SKM-1 treated with dmso at 0.1 percent for 144 hours (cell line): ENCODE results near the gene RAB43.
"Not testable (repeated sequence)": the region's sequence is repeated elsewhere in the genome, so short reads cannot be mapped to it uniquely, and the experiment has no call there.

Experiments
- DNase-seq: peaks from one replicate; lab custom pipeline; 2025; ENCODE audit not compliant: unreplicated experiment; lab: John Stamatoyannopoulos, UW

RAB43 gene

DNA sequence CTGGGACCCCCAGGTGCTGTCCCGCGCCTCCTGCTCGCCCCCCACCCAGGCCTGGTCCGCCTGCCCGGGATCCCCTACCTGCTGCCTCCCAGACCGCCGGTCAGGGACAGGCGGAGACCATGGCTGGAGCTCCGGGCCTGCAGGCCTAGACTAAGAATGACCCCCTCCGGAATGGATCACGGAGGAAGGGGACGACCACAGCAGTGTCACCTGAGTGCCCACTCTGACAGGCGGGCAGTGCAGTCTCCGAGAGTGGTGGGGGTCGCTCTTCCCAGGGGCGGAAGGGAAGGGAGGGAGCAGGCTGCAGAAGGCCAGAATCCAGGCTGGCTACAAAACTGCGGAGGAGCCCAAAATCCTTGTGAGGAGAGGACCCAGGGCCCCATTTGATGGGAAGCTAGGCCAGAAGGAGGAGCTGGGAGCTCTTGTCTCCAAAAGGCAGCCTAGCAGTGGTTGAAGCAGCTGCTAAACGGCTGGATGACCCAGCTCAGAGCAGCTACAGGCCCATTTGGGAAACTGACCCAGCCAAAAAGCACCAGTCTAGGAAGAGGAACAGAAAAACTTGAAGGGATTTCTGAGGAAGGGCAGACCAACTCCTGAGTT, 908 bp upstream of the RAB43 start:
- no peak for DNase-seq

GRCh38 chr3:129121016-129121791, 400 bp downstream of the RAB43 start:
- DNase-seq = no peak

DNA sequence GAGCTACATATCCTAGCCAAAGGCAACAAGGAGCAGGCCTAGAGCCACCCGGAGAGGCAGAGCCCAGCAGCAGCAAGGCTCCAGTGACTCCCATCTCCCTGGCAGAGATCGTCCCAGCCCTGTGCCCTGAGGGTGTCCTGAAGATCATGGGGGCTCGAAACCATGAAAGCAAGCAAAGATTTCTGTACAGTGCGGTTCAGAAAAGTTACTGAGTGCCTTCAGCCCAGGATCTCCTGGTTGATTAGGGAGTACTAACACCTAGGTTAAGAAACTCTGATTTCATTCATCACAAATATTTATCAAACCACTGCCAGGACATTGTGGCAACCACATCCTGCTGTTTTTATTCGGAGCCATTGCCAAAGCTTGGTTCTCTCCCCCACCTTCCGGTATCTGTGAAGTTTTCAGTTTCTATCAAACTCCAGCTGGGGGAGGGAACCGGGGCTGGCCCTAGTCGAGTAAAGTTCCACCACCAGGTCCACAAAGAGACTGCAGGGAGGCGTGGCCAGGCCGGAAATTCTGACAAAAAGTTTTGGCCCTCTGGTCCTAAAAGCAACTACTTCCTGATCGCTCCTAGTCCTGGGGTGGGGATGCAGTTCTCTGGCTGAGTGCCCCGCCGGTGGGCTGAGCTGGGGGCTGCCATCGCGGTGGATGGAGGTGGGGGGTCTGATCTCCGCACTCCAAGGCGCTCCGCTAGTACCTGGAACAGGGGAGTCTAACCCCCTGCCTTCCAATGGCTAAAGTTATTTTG, 1.2 kb downstream of the RAB43 start:
- peak; percentile 92 for DNase-seq

DNA sequence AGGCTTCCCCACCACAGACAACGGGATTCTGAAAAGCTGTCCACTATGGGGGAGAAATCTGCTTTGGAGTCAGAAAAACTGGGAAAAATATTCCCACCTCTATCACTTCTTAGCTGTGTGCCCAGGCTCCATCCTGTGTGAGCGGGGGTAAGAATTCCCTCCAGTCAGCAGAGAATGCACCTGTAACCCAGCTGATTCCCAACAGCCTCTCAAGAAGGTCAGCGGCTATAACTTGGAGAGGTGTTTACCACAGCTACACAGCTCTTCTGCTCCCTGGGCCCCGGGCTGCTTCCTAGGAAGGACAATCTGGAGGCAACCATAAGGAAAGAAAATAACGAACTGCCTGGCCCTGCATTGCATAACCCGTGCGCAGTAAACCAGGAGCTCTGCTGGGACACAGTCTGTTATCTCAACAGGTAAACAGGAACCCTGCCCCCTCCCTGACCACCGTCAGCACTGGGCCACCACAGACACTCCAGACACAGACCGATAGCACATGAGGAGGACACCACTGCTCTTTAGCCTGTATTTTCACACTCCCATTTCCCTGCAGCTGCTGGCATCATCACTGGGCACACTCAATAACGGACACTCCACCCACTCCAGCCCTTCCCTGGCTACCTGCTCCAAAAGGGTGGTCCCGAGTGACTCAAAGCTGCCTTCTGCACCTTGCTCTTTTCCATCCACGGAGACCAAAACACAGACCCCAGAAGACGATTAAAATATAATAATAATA, 2.1 kb downstream of the RAB43 start:
- no peak for DNase-seq

DNA sequence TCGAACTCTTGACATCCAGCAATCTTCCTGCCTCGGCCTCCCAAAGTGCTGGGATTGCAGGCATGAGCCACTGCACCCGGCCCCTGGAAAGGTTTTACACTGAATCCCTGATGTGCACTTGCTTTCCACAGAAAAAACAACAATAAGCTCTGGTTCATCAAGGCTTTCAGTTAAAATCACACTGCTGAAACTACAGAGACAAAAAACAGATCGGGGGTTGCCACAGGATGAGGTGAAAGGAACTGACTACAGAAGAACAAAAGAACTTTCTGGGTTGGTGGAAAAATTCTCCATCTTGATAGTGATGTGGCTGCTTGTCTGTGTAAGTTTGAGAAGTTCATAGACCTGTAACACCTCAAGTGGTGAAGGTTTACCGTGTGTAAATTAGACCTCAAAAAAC, 2.9 kb downstream of the RAB43 start:
- DNase-seq = no peak

DNA sequence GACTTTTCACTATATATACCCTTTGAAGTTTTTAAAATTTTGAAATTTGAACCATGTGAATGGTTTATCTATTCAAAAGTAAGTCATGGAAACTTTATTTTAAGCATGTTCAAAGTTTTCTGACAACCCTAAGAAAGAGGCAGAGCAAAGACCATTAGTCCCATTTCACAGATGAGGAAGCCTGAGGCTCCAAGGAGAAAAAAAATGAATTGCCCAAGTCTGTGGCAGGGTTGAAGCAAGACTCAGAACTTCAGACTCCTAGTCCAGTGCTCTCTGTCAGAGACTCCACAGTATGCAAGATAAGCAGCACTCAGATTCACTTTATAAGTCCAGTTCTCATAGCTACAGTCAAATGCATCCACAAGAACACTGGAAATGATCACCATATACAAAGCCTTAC, 4.5 kb downstream of the RAB43 start:
- DNase-seq = no peak

DNA sequence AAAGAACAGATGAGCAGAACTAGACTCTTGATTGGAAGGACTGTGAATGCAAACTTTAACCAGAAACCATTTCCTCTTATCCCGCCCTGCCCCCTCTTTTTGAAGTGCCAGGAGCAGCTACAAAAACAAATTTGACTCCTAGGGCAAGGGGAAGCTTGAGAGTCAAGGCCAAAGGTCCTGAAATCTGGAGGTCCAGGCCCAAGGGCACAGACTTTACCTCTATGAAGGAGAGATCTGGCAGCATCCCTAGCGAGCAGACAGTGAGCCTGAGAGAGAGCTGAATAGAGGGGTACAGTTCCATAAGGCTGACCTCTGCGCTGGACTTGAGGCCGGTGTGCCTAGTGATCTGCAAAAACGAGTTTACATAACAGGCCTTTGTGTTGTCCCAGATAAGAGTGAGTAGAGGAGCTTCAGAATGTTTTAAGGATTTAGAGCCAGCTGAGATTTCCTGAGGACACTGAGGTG, 5.1 kb downstream of the RAB43 start:
- DNase-seq = peak; percentile 37

- DNase-seq = no peak
These were observed 7.1 kb downstream of the RAB43 start for GRCh38 chr3:129114455-129114854.

GRCh38 chr3:129112308-129113052, 9.1 kb downstream of the RAB43 start:
- DNase-seq = peak; percentile 72

- not testable (repeated sequence) for DNase-seq
These were observed 10.4 kb downstream of the RAB43 start for GRCh38 chr3:129111076-129111780.

DNA sequence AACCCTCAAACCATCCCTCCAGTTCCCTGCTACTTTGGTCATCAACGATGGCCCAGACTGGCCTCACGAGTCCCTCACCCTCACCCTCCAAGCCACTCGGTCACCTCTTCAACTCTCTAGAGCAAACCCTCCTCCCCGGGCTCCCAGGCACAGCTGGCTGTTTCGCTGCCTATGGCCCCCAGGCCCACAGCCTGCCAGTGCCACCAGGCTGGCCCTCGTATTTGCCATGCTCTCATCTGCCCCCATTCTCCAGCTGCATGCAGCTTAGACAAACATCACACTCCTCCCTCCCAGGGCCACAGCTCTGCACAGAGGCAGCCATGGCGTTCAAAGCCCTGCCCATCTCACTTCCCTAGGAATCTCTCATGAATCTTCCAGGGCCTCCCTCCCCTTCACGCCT, 13.8 kb downstream of the RAB43 start:
- no peak for DNase-seq

DNA sequence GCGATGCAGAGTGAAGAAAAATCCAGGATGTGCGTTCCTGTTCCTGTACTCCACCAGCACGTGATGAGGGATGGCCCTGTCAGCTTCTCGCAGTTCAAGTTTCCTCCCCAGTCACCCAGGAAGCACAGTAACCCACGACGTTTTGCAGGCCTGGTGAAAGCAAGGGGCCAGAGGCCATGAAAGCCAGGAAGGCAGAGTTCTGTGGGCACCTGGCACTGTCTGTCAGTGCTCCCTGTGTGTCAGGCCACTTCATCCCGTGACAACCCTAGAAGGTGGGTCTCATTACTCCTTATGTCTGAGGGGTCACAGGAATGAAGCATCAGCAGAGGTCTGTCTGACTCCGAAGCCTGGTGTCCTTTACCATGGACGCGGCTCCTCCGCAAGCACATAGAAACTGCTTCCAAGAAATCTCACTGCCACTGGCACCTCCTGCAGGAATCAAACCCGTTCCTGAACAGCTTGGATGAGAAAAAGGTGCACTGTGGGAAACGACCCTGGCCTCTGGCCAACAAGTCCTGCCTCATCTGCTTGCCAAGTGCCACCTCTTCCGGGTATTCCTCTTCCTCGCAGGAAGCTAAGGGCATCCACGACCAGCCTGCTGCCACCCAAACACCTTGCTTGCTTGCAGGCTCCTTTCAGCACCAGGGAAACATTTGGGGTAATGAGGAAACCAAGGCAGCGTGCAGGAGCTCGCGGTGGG, 14.6 kb downstream of the RAB43 start:
- DNase-seq = no peak

DNA sequence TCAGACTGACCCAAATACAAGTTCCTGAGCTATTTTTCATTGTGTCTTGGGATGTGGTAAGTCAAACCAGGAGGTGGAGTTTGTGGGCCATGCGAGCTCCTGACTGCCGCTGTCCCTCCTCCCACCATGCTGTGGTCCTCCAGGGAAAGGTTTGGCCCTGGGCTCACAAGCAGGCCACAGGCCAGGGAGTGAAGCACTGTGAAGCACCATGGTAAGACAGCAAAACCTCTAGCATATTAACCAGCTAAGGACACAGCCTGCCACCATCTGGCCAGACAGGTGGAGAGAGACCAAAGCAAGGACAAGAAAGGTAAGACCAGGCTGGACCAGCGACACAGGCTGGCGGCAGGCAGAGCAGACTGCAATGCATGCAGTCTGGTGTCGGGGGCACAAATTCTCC, 15.3 kb downstream of the RAB43 start:
- DNase-seq = no peak

DNA sequence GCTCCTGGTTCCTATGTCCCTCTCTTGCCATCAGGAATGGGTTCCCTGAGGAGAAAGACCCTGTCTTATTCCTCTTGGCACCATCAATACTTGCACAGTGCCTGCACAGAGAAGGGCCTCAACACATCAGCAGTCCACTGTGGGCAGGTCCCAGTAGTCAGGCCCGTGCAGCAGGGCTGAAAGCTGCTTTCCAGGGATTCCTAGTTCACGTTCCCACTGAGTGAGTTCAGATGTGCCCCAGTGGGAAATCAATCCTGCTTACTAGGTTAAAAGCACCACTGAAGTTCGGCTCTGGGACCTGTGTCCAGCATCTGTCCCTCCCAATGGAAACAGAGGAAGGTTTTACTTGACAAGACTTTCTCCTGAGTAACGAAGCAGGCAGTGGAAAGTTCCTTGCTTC, 15.7 kb downstream of the RAB43 start:
- DNase-seq = no peak

- DNase-seq = no peak
These were observed 17.0 kb downstream of the RAB43 start for GRCh38 chr3:129104498-129105079.

GRCh38 chr3:129104051-129104450, 17.6 kb downstream of the RAB43 start:
- DNase-seq = no peak

DNA sequence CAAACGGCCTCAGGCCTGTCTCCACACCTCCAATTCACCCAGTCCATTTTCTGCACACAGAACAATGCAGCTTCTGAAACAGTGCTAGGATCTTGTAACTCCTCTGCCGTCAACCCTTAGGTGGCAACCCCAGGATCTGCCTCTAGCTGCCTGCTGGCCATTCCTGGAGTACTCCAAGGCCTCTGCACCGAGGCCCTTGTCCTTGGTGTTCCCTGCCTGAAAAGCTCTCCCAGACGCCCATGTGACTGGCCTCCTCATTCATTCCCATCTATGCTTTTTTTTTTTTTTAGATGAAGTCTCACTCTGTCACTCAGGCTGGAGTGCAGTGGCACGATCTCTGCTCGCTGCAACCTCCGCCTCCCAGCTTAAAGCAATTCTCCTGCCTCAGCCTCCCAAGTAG, 18.3 kb downstream of the RAB43 start:
- no peak for DNase-seq

DNA sequence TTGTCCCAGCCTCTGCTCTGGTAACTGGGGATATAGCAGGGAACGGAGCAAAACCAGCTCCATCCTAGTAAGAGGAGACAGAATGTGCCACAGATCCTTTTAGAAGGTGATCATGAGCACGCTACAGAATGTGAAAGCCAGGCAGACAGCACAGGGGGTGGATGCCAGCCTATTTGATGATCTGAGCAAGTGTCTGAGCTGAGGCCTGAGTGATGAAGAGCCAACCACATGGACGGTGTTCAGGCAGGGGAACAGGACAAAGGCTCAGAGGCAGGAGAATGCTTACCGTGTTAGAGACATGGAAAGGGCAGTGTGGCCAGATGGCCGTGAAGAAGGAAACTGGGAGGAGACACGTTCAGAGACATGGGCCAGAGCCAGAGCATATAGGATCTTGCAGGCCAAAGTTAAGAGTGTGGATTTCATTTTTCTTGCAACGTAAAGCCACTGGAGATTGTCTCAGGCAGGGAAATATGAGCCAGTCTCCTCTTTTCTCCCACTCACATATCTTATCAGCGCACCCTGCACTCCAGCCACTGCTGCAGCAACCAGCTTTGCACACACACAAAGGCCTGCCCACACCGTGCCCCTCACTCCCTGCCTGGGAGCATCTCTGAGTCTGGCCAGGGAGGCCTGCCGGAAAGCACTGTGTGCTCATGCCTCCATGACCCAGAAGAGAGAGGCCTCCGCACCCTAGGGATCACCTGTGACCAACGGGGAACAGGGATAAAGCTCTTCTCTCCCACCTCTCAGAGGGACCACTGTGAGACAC, 20.1 kb downstream of the RAB43 start:
- DNase-seq = no peak
